ENCODE results near the gene RBM3.

- no peak for TF ChIP-seq ZNF274 (IDR thresholded peaks at IDR 0.05; ENCODE audit: low read depth, low read length)
- no peak for TF ChIP-seq YY1 (IDR thresholded peaks at IDR 0.05; ENCODE audit: insufficient read depth, insufficient read length)
- TF ChIP-seq SUZ12 (IDR thresholded peaks at IDR 0.05; ENCODE audit: extremely low read depth, insufficient read depth, insufficient read length), result no peak
Measured at GRCh38 chrX:48533165-48533564, 41.1 kb upstream of the RBM3 start.
